ENCODE results near the gene SLC35G3.
"Not testable (repeated sequence)": the region's sequence is repeated elsewhere in the genome, so short reads cannot be mapped to it uniquely, and the experiment has no call there.

Gene SLC35G3

GRCh38 chr17:35212668-35213067 is 18.5 kb upstream of the SLC35G3 start:
- TF ChIP-seq, protein P1, sequence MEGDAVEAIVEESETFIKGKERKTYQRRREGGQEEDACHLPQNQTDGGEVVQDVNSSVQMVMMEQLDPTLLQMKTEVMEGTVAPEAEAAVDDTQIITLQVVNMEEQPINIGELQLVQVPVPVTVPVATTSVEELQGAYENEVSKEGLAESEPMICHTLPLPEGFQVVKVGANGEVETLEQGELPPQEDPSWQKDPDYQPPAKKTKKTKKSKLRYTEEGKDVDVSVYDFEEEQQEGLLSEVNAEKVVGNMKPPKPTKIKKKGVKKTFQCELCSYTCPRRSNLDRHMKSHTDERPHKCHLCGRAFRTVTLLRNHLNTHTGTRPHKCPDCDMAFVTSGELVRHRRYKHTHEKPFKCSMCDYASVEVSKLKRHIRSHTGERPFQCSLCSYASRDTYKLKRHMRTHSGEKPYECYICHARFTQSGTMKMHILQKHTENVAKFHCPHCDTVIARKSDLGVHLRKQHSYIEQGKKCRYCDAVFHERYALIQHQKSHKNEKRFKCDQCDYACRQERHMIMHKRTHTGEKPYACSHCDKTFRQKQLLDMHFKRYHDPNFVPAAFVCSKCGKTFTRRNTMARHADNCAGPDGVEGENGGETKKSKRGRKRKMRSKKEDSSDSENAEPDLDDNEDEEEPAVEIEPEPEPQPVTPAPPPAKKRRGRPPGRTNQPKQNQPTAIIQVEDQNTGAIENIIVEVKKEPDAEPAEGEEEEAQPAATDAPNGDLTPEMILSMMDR (IDR thresholded peaks at IDR 0.05; ENCODE audit: low read depth, low read length, missing control alignments), result no peak
- no peak overlapping the region for H3K4me3 ChIP-seq (replicated peaks; ENCODE audit: low read depth, low read length)
- DNase-seq (ENCODE audit: extremely low read depth, low read depth), result no peak

DNA sequence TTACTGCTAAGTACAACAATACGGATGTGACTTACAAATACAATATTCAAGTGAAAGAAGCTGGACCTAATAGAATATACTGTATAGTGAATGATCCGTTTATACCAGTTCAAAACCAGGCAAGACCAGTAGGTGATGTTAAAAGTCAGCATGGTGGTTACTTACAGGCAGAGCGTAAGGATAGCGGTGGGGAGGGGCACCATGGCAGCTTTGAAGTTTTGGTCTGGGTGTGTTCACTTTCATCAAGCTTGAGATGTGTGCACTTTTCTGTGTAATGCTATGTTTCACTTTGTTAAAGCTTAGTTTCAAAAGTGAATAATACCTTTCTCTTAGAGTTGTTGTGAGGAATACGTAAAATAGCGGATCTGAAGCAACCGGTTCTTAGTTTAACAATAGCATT is 16.5 kb upstream of the SLC35G3 start:
- DNase-seq (ENCODE audit: extremely low read depth, low read depth), result no peak
- TF ChIP-seq, protein P1 (IDR thresholded peaks at IDR 0.05; ENCODE audit: low read depth, low read length, missing control alignments), result no peak
- H3K4me3 ChIP-seq (replicated peaks; ENCODE audit: low read depth, low read length), result no peak overlapping the region

- not testable (repeated sequence) for H3K4me3 ChIP-seq (replicated peaks; ENCODE audit: low read depth, low read length); DNase-seq (ENCODE audit: extremely low read depth, low read depth)
Observed at GRCh38 chr17:35202582-35202981, 8.4 kb upstream of the SLC35G3 start.

DNA sequence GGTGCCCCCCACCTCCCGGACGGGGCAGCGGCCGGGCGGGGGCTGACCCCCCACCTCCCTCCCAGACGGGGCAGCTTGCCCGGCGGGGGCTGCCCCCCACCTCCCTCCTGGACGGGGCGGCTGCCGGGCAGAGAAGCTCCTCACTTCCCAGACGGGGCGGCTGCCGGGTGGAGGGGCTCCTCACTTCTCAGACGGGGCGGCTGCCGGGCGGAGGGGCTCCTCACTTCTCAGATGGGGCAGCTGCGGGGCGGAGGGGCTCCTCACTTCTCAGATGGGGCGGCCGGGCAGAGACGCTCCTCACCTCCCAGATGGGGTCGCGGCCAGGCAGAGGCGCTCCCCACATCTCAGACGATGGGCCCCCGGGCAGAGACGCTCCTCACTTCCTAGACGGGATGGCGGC is 869 bp upstream of the SLC35G3 start:
- not testable (repeated sequence) for H3K4me3 ChIP-seq (replicated peaks; ENCODE audit: low read depth, low read length); DNase-seq (ENCODE audit: extremely low read depth, low read depth)

DNA sequence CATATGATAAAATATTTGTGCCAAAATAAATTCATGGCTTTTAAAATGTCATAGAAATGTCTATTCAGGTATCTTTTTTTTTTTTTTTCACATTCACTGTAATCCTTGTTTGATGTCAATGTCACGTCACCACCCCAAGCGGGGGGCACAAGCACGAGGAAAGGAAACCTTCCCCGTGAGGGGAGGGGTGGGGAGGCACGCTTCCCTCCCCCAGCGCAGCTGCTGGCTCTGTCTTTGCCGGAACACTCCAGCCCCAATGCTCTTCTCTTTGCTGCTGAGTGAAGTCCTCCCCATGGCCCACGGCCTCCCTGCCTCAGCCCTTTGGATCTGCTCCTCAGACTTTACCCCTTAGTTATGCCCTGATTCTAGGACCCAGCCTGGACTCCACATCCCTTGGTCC is 1.5 kb downstream of the SLC35G3 start:
- no peak overlapping the region for H3K4me3 ChIP-seq (replicated peaks; ENCODE audit: low read depth, low read length)
- no peak for DNase-seq (ENCODE audit: extremely low read depth, low read depth)
- TF ChIP-seq, protein P1 (IDR thresholded peaks at IDR 0.05; ENCODE audit: low read depth, low read length, missing control alignments), result no peak

- no peak for DNase-seq (ENCODE audit: extremely low read depth, low read depth)
- TF ChIP-seq, protein P1 (IDR thresholded peaks at IDR 0.05; ENCODE audit: low read depth, low read length, missing control alignments), result no peak
- H3K4me3 ChIP-seq (replicated peaks; ENCODE audit: low read depth, low read length), result no peak overlapping the region
Observed at GRCh38 chr17:35191001-35191695, 3.0 kb downstream of the SLC35G3 start.

GRCh38 chr17:35189291-35189690 is 4.9 kb downstream of the SLC35G3 start:
- H3K4me3 ChIP-seq (replicated peaks; ENCODE audit: low read depth, low read length), result no peak overlapping the region
- no peak for DNase-seq (ENCODE audit: extremely low read depth, low read depth)
- TF ChIP-seq, protein P1 (IDR thresholded peaks at IDR 0.05; ENCODE audit: low read depth, low read length, missing control alignments), result no peak

DNA sequence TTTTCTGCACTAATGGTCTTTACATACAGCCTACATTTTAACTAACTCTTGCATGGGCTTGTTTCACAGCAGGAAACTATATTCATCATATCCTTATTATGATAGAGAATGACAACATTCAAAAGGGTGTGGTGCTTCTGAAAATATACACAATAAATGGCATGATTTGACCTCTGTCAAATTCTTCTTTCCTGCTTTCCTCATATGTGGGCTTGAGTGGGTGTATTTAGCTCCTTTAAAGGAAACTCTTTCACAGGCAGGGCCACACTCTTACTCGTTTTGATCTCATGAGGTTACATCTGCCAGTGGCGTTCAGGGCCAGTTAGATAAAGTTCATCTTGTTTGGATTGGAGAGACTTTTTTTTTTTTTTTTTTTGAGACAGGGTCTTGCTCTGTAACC is 6.1 kb downstream of the SLC35G3 start:
- DNase-seq (ENCODE audit: extremely low read depth, low read depth), result no peak
- H3K4me3 ChIP-seq (replicated peaks; ENCODE audit: low read depth, low read length), result no peak overlapping the region
- TF ChIP-seq, protein P1 (IDR thresholded peaks at IDR 0.05; ENCODE audit: low read depth, low read length, missing control alignments), result no peak

All from HFF-Myc (cell line).